ENCODE measurements around the gene SULT2A1. TPM values are rescaled to one million over a fixed set of nuclear protein-coding genes. Genes with fewer than 3 reads are reported as not detected.
"Not testable (repeated sequence)": the region's sequence is repeated elsewhere in the genome, so short reads cannot be mapped to it uniquely, and the experiment has no call there.

The SULT2A1 gene
- total and polyA plus RNA-seq, 8 donors, result 0.41 TPM; not detected in 7

DNA sequence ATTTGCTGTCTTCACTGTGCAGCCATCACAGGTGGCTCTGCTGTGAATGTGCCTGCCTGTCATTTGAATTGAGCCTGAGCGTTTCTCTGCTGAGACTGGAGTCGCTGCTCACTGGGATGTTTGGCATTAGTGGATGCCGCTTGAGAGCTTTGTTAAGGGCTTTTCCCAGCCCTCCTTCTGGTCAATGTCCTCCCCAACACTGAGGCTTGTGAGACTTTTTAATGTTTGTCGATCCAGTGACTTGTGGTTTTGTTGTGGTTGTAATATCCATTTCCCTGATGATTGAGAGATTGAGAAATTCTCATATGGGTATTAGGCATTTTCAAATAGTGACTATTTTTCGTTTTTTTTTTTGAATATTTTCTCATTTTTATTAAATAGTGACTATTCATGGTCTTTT, 24.5 kb downstream of the SULT2A1 start:
- Histone ChIP-seq H3K4me3 (no peak overlapping the region), H3K36me3 (no peaks in the 10 kb centered on the region), H3K4me1 (no peaks in the 10 kb centered on the region), H3K27ac (no peak overlapping the region), H3K9me3 (no peaks in the 10 kb centered on the region), H3K27me3 (no peaks in the 10 kb centered on the region)
- DNase-seq, result no peak
- no peak for ATAC-seq
- intact Hi-C loops (cut with DNase I), result no loop called here
- no peak for FAIRE-seq
- TF ChIP-seq CTCF (IDR thresholded peaks at IDR 0.05), result no peak
- 83 to 87% methylated on average over 5 of the region's 5 CpGs for WGBS, 2 donors

DNA sequence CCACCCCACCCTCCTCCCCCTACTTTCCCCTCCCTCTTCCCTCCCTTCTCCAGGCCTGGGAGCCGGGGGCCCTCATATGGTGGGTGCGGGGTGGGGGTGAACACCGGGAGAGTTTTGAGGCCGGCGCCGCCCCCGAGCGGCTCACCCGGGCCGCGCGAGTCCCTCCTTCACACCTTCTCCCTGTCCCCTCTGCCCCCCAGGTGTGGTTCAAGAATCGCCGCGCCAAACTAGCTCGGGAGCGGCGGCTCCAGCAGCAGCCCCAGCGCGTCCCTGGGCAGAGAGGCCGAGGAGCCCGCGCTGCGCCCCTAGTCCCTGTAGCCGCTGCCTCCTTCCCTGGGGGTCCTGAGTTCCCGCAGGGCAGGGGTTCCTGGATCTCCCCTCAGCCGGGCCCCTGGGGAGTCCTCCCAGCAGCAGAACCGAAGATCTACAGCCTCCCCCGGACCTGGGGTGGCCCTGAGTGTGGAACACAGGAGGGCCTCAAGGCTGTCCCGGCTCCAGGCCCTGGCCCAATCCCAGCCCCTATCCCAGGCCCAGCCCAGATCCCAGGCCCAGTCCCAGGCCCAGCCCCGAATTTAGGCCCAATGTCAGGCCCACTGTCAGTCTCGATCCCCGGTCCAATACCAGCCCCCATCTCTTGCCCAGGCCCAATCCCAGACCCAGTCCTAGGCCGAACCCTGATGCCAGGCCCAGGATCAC, 25.4 kb downstream of the SULT2A1 start:
- no peak for ATAC-seq
- no peak overlapping the region for H3K4me3 ChIP-seq
- TF ChIP-seq CTCF (IDR thresholded peaks at IDR 0.05), result no peak
- FAIRE-seq, result no peak
- H3K27ac ChIP-seq, result no peak overlapping the region
- no peaks in the 10 kb centered on the region for H3K27me3 ChIP-seq
- peak in 2 of 6 donors; percentile 39 to 56 for DNase-seq
- no peaks in the 10 kb centered on the region for H3K36me3 ChIP-seq
- intact Hi-C loops (cut with DNase I), result no loop called here
- no peaks in the 10 kb centered on the region for H3K9me3 ChIP-seq
- no peaks in the 10 kb centered on the region for H3K4me1 ChIP-seq
- 49 to 60% methylated on average over 23 to 34 of the region's 34 CpGs for WGBS, 2 donors

DNA sequence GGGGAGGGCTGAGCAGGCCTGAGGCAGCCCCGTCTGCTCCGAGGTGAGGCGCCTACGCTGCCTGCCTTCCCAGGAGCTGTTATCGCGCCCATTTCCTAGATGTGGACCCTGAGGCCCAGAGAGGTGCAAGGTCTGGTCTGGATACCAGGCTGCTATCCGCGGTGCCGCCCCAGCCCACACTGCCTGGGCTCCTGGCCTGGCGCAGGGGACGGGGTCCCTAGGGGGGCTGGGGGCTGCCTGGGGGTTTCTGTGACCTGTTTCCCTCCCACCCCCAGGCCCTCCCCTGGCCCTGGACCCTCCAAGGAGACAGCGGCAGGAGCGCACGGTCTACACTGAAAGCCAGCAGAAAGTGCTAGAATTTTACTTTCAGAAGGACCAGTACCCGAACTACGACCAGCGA, 26.3 kb downstream of the SULT2A1 start:
- H3K27ac ChIP-seq; H3K27me3 ChIP-seq; intact Hi-C loops (cut with DNase I); H3K4me3 ChIP-seq; FAIRE-seq; H3K36me3 ChIP-seq; H3K4me1 ChIP-seq; H3K9me3 ChIP-seq; ATAC-seq: not testable (repeated sequence)
- WGBS, 2 donors, result 73 to 77% methylated on average over 3 to 10 of the region's 17 CpGs
- DNase-seq, result peak in 1 of 6 donors; percentile 21

DNA sequence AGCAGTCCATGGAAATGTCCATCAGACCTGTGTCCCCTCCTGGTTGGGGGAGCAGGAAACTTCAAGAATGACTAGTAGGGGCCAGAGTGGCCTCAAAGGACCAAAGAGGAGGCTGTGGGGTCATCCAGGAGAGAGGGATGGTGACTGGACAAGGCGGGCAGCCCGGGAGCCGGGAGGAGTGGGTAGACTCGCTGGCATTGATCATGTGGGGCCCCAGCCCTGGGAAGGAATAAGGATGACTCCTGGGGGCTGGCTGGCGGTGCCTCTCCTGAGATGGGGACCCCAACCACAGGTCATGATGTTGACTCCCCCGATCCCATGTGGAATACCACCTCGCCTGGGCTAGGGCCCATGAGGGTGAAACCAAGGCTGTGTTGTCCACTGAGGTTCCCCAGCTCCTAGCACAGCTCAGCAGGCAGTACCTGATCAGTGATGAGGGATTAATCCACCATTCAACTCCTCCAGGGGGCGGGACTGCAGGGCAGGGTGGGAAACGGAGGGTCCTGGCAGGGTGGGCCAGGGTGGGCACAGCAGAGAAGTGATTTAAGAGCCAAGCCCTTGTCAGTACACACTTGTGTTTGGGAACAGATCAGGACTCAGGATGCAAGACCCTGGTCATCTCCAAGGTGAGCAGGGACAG, 27.3 kb downstream of the SULT2A1 start, which contains the start of gene TPRX2:
TSS of gene TPRX2 (plus strand) at position 590 of the 640 bp plus-strand sequence. CDS start at position 602, 12 bp downstream.
- peak in 1 of 6 donors; percentile 34 for DNase-seq
- H3K9me3 ChIP-seq; intact Hi-C loops (cut with DNase I); ATAC-seq; H3K4me1 ChIP-seq; H3K27me3 ChIP-seq; H3K27ac ChIP-seq; H3K4me3 ChIP-seq; FAIRE-seq; H3K36me3 ChIP-seq: not testable (repeated sequence)
- 68 to 70% methylated on average over 6 to 9 of the region's 9 CpGs for WGBS, 2 donors

DNA sequence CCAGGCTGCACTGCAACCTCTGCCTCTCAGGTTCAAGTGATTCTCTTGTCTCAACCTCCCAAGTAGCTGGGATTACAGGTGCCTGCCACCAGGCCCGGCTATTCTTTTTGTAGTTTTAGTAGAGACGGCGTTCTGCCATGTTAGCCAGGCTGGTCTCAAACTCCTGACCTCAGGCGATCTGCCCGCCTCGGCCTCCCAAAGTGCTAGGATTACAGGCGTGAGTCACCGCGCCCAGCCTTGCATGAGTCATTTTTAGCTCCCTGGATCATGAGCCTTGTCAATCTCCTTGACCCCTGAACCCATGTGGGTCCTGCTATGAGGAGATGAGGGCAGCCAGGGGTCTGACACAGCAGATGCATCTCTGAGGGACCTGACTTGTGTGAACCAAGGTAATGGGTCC, 27.9 kb downstream of the SULT2A1 start:
- H3K36me3 ChIP-seq; H3K9me3 ChIP-seq; intact Hi-C loops (cut with DNase I); H3K27me3 ChIP-seq; DNase-seq; H3K27ac ChIP-seq; ATAC-seq; FAIRE-seq; H3K4me1 ChIP-seq; H3K4me3 ChIP-seq: not testable (repeated sequence)
- WGBS, 2 donors, result 70 to 80% methylated on average over 9 of the region's 9 CpGs

DNA sequence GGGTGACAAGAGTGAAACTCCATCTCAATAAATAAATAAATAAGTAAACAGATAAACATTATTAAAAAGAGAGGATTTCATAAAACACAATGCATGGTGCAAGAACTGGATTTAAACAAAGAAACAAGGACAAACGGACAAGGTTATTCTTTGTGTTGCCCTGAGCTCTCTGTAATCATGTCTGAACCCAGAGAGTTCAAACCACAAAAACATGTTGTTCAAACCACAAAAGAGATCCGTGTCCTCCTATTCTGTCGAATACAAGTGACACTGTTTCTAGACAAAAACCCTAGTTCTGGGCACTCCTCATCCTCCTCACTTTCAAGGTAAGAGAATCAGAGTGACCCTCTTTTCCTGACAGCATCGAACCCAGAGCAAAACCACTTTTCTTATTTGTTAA, 31.7 kb downstream of the SULT2A1 start:
- H3K9me3 ChIP-seq, result no peaks in the 10 kb centered on the region
- WGBS, 2 donors, result 47 to 67% methylated on average over 4 of the region's 4 CpGs
- FAIRE-seq (no peak), DNase-seq (no peak), ATAC-seq (no peak)
- no peak overlapping the region for H3K27ac ChIP-seq
- H3K27me3 ChIP-seq, result no peaks in the 10 kb centered on the region
- H3K4me1 ChIP-seq, result no peaks in the 10 kb centered on the region
- H3K4me3 ChIP-seq, result no peak overlapping the region
- intact Hi-C loops (cut with DNase I), result no loop called here
- TF ChIP-seq CTCF (IDR thresholded peaks at IDR 0.05), result no peak
- no peaks in the 10 kb centered on the region for H3K36me3 ChIP-seq
